ENCODE measurements around the gene FRAS1.

DNA sequence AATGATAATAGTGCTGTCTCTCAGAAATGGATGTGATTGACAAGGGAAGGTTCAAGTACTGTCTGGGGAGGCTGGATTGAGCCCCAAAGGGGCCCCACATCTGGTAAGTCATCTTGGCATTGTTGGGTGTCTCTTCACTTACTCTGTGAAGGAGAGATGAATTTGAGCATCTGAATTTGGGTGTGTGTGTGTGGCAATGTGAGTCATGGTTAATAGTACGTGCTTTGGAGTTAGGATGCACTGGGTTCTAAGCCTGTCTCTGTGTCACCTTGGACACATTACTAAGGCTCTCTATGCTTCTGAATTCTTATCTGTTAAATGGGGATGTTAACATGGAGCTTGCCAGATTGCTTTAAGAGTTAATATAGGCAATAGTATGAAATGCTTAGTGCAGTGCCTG lies 80.4 kb downstream of the FRAS1 start:
- TF ChIP-seq CTCF (IDR thresholded peaks at IDR 0.05) (no peak), POLR2AphosphoS5 (IDR thresholded peaks at IDR 0.05) (no peak), POLR2A (IDR thresholded peaks at IDR 0.05) (no peak)

All from breast epithelium (tissue), 3 donors.